GM19468 (cell line): ENCODE data around the gene LIPN.

Experiments
- ATAC-seq: cut with Tn5 transposase; IDR thresholded peaks from one replicate; pipeline ENCODE4 v1.9.1; 2021; ENCODE audit warnings: mild to moderate bottlenecking, moderate library complexity, moderate number of reproducible peaks; ENCODE audit not compliant: unreplicated experiment; ENCODE audit errors: extremely low read depth

Gene LIPN

GRCh38 chr10:88781206-88781605 lies 21.4 kb downstream of the LIPN start:
- ATAC-seq, result no peak

- ATAC-seq, result no peak
Observed at GRCh38 chr10:88782222-88782621, 22.4 kb downstream of the LIPN start.

DNA sequence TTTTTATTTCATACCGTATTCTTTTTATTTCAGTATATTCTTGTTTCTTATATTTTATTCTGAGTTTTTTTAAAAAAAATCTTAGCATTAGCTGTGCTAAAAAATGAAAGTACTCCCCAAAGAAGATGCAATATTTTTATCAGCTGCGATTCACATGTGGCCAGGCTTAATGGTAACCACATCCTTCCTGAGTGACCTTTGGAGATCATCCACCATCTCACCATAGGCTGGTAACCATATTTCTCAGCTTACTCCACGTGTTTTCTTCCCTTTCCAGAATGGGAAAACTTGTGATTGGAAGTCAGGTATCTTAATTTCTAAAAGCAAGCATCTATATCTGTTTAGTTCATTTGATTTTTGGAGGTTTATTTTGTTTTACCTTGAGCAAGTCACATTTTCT lies 23.9 kb downstream of the LIPN start:
- ATAC-seq, result no peak

- ATAC-seq, result no peak
Observed at GRCh38 chr10:88786032-88786770, 26.4 kb downstream of the LIPN start.

DNA sequence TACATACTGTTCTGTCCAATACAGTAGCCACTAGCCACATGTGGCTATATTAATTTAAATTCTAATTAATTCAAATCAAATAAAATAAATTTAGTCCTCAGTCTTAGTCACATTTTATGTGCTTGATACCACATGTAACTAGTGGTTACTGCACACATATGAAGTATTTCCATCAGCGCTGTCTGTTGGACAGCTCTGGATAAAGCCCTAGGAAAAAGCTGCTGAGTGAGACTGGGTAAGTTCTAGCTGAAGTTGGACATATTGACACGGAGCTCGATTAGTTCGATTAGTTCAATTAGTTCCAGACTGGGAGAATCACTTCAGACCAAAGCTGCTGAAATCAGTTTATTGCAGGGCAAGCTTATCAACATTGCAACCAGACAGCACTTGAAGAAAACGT lies 27.6 kb downstream of the LIPN start:
- no peak for ATAC-seq

DNA sequence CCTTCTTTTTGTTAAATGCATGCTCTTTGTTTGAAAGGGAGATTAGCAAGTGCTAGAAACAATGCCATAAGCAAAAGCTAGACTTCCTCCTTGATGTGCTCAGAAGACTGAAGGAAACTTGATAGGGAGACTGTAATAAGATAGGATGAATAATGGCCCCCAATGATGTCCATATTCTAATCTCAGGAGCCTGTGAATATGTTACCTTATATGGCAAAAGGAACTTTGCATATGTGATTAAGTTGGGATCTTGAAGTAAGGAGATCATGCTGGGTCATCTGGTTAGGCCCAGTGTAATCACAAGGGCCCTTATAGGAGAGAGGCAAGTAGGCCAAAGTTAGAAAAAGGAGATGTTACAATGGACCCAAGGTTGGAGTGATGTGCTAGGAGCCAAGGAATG lies 29.1 kb downstream of the LIPN start:
- no peak for ATAC-seq

GRCh38 chr10:88791924-88792323 lies 32.1 kb downstream of the LIPN start:
- no peak for ATAC-seq

GRCh38 chr10:88792661-88793060 lies 32.8 kb downstream of the LIPN start:
- no peak for ATAC-seq

- no peak for ATAC-seq
Observed at GRCh38 chr10:88793712-88794299, 34.0 kb downstream of the LIPN start.

DNA sequence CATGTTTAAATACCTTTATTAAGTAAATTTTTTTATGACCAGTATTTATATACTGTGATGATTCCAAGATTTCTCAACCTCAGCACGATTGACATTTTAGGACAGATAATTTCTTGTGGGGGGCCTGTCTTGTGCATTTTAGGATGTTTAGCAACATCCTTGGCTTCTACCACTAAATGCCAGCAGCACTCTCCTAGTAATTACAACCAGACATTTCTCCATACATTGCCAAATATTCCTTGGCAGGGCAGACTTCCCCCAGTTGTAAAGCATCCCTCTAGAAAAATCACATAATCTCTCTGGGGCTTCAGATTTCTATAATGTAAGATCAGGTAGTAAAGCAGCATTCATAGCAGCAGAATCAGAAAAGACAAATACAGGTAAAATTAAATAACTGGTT lies 34.9 kb downstream of the LIPN start:
- ATAC-seq, result no peak

- no peak for ATAC-seq
Observed at GRCh38 chr10:88800152-88801125, 40.6 kb downstream of the LIPN start.

- no peak for ATAC-seq
Observed at GRCh38 chr10:88802523-88803285, 42.9 kb downstream of the LIPN start, which contains the start of gene LIPM. Gene LIPM (plus strand): TSS chr10:88802730. CDS start chr10:88802897, 167 bp downstream.

GRCh38 chr10:88803641-88804040 lies 43.8 kb downstream of the LIPN start:
- ATAC-seq, result no peak

DNA sequence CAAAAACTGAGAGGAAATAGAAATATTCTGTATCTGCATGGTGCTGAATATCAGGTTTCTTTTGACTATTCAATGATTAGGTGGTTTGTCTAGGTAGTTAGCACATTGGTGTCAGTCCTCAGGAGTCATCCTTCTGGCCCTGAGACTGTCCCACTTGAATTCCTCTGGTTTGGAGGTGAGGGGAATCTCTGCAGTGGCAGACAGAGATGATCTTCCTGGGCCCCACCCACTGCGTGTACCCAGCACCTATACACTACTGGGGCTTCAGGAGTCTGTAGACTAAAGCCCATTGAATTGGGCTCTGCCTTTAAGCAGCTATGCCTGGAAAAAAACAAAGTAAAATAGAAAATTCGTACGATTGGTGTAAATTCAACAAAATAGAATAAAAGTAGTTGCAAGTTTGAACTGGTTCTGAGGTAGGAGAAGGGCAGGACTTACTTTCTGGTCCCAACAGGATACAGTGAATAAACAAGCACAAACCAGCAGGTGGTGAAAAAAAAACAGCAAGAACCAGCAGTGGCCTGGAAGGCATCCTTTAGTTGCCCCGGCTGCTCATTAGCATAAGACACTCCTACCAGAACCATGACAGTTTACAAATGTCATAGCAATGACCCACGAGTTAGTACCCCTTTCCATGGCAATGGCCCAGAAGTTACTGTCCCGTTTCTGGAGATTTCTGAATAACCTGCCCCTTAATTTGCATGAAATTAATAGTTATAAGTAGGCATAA lies 44.4 kb downstream of the LIPN start:
- ATAC-seq, result no peak

DNA sequence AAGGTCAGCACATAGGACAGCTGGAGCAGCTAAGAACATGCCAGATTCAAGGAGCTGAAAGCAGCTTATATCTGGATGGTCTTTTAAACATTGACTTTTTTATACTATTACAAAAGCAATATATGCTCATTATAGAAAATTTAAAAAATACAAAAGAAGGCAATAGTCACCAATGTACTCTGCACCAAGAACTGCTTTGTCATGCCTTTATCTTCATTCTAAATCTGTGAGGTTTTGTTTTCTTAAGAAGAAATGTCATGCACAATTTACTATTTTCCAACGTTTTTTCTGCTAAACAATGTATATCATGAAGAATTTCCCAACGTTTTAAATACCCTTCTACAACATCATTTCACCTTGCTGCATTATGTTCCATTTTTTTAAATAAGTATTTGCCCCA lies 45.5 kb downstream of the LIPN start:
- ATAC-seq, result no peak

DNA sequence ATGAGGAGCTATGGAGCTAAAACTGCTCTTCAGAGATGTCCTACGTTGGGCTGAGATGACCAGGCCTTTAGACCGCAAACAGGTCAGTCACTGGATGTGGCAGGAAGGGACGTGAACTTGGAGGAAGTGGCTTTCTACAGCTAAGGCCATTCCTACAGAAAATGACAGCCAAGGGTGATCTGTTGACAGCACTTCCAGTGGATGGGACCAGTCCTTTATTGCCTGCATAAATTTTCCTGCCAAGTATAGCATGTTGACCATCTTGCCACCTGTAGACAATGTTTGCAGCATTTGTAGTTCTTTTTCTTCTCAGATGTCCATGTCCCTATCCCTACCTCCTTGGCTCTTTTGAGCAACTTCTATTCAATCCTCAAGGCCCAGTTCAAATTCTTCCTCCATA lies 46.1 kb downstream of the LIPN start:
- no peak for ATAC-seq

DNA sequence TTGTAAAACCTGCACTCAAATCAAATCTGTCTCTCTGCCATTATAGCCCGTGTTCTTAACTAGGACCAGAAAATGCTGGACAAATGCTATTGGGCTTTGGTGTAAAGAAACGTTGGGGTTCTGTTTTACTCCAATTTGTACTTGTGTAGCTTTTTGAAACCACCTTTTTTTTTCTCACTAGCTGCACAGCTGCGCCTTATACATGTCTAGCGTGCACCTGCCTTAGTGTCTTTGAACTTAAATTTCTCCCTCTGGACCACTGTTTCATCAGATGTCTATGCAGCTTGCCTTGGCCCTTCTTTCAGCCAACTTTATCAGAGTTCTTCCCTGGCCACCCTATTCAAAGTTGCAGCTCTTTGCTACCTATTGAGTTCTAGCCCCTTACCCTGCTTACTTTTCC lies 49.8 kb downstream of the LIPN start:
- ATAC-seq, result no peak

- no peak for ATAC-seq
Observed at GRCh38 chr10:88810196-88810961, 50.6 kb downstream of the LIPN start.

DNA sequence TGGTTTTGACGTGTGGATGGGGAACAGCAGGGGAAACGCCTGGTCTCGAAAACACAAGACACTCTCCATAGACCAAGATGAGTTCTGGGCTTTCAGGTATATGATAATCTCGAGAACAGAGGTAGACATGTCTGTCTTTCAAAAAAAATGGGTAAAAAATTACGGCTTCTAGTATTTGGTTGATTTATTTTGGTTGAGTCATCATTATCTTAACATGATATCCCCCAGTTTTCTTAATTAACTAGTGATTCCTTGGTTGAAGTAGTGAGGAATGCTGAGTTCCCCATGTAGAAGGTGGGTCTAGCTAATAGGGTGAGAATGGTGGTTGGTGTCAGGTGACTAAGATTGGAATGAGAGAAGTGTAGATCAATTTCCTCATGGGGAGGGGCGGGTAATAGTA lies 53.4 kb downstream of the LIPN start:
- no peak for ATAC-seq
